NB4 (cell line): Measurements from ENCODE around the gene ZNF735.

ENCODE experiments used
- CTCF ChIP-seq: IDR thresholded peaks from one replicate; pipeline ENCODE4 v1.5.1; 2012; ENCODE audit warnings: low read depth, low read length
- POLR2A ChIP-seq: IDR thresholded peaks from 2 replicates; pipeline ENCODE4 v1.6.1; 2011; ENCODE audit warnings: mild to moderate bottlenecking; ENCODE audit not compliant: insufficient read length; ENCODE audit errors: extremely low read depth

GRCh38 chr7:64192775-64193174 lies 14.2 kb upstream of the ZNF735 start:
- TF ChIP-seq CTCF, result no peak
- TF ChIP-seq POLR2A, result no peak
